Peyer's patch (tissue), 4 donors: Measurements from ENCODE around the gene EMP1. TPM values are rescaled to one million over a fixed set of nuclear protein-coding genes. Genes with fewer than 3 reads are reported as not detected.

ENCODE experiments used
- DNase-seq, 3 donors: peaks; one replicate each; pipeline ENCODE4 v3.0.0-alpha.2; 2017 to 2019
- H3K27ac ChIP-seq, 4 donors: fragments of 200-600 bp; sonication (generic); one replicate each; pipeline ENCODE4 v1.5.1; 2016 to 2019
- H3K27me3 ChIP-seq, 2 donors: fragments of 200-600 bp; sonication (generic); one replicate each; pipeline ENCODE4 v1.5.1; 2019
- H3K36me3 ChIP-seq, 3 donors: fragments of 200-600 bp; sonication (generic); one replicate each; pipeline ENCODE4 v1.5.1; 2016 to 2019
- H3K4me1 ChIP-seq, 4 donors: fragments of 200-600 bp; sonication (generic); one replicate each; pipeline ENCODE4 v1.5.1; 2016 to 2019
- H3K4me3 ChIP-seq, 4 donors: fragments of 200-600 bp; sonication (generic); 1 replicate in 3 of 4; 2 replicates in 1 of 4; pipeline ENCODE4 v1.5.1; 2016 to 2019; ENCODE audit warnings: mild to moderate bottlenecking in 1 of 4
- H3K9me3 ChIP-seq, 4 donors: fragments of 200-600 bp; sonication (generic); one replicate each; pipeline ENCODE4 v1.5.1; 2016 to 2019; ENCODE audit warnings: mild to moderate bottlenecking in 1 of 4
- CTCF ChIP-seq, 6 experiments: fragments of 450-650 bp in 4 of 6; fragments of 200-600 bp in 2 of 6; sonication (generic) in 1 of 6; IDR thresholded peaks; one replicate each; pipeline ENCODE4 v1.5.1; 2017 to 2019; ENCODE audit warnings: antibody characterized with exemption in 6 of 6, mild to moderate bottlenecking in 3 of 6, moderate library complexity in 1 of 6
- POLR2A ChIP-seq, 2 donors: fragments of 450-650 bp; IDR thresholded peaks; one replicate each; pipeline ENCODE4 v1.5.1; 2017; ENCODE audit warnings: antibody characterized with exemption in 2 of 2, mild to moderate bottlenecking in 2 of 2, moderate library complexity in 2 of 2
- total RNA-seq, 4 donors: library from RNA; depleted of rRNA; stranded (reverse); fragments of >200 nt; gene quantifications; one replicate each; pipeline ENCODE4 v1.1.0, GENCODE V29; 2016

EMP1 gene
- total RNA-seq, 4 donors from 2014 or later = 37.1 to 110 (median 87.3) TPM

GRCh38 chr12:13210236-13211190 is 14.0 kb downstream of the EMP1 start:
- DNase-seq = no peak
- Histone ChIP-seq H3K9me3 (no peaks in the 10 kb centered on the region), H3K36me3 (peaks cover 0 to 27% (median 0%) of the 10 kb centered on the region in 3 donors), H3K27me3 (no peaks in the 10 kb centered on the region), H3K27ac (no peak overlapping the region), H3K4me3 (no peak overlapping the region), H3K4me1 (peaks cover 0 to 43% (median 0%) of the 10 kb centered on the region in 4 donors)
- TF ChIP-seq CTCF (IDR thresholded peaks at IDR 0.05) (no peak), POLR2A (IDR thresholded peaks at IDR 0.05) (no peak)

- TF ChIP-seq CTCF (IDR thresholded peaks at IDR 0.05) (no peak), POLR2A (IDR thresholded peaks at IDR 0.05) (no peak)
- no peak for DNase-seq
- H3K27ac ChIP-seq = peak overlapping the region in 2 of 4 donors; percentile 4 to 10
Measured at GRCh38 chr12:13211191-13211858, 14.8 kb downstream of the EMP1 start.

GRCh38 chr12:13211859-13212664 is 15.5 kb downstream of the EMP1 start:
- DNase-seq = peak in 2 of 3 donors; percentile 59 to 87
- Histone ChIP-seq H3K9me3 (no peaks in the 10 kb centered on the region), H3K4me1 (peaks cover 0 to 35% (median 0%) of the 10 kb centered on the region in 4 donors)

More at GRCh38 chr12:13211191-13211858, 14.8 kb downstream of the EMP1 start:
- Histone ChIP-seq H3K4me3 (no peak overlapping the region), H3K36me3 (peaks cover 0 to 35% (median 0%) of the 10 kb centered on the region in 3 donors), H3K4me1 (peaks cover 0 to 35% (median 0%) of the 10 kb centered on the region in 4 donors), H3K27me3 (no peaks in the 10 kb centered on the region), H3K9me3 (no peaks in the 10 kb centered on the region)

GRCh38 chr12:13215056-13215455 is 18.5 kb downstream of the EMP1 start:
- peaks cover 0 to 53% (median 0%) of the 10 kb centered on the region in 3 donors for H3K36me3 ChIP-seq
- H3K27ac ChIP-seq = no peak overlapping the region
- TF ChIP-seq POLR2A (IDR thresholded peaks at IDR 0.05) (no peak), CTCF (IDR thresholded peaks at IDR 0.05) (no peak)
- peaks cover 0 to 15% (median 0%) of the 10 kb centered on the region in 4 donors for H3K4me1 ChIP-seq
- H3K4me3 ChIP-seq = no peak overlapping the region
- H3K27me3 ChIP-seq = no peaks in the 10 kb centered on the region
- H3K9me3 ChIP-seq = no peaks in the 10 kb centered on the region
- DNase-seq = no peak

More at GRCh38 chr12:13211859-13212664, 15.5 kb downstream of the EMP1 start:
- Histone ChIP-seq H3K27me3 (no peaks in the 10 kb centered on the region), H3K36me3 (peaks cover 0 to 42% (median 0%) of the 10 kb centered on the region in 3 donors), H3K27ac (peak overlapping the region in 2 of 4 donors; percentile 4 to 10), H3K4me3 (no peak overlapping the region)
- peak; percentile 47 to 90 (median 80) for TF ChIP-seq CTCF (IDR thresholded peaks at IDR 0.05)
- TF ChIP-seq POLR2A (IDR thresholded peaks at IDR 0.05) = no peak

GRCh38 chr12:13218641-13219040 is 22.1 kb downstream of the EMP1 start:
- no peak for DNase-seq

More at GRCh38 chr12:13218641-13219040, 22.1 kb downstream of the EMP1 start:
- H3K27me3 ChIP-seq = no peaks in the 10 kb centered on the region
- TF ChIP-seq POLR2A (IDR thresholded peaks at IDR 0.05) (no peak), CTCF (IDR thresholded peaks at IDR 0.05) (no peak)
- no peak overlapping the region for H3K27ac ChIP-seq
- H3K4me1 ChIP-seq = no peaks in the 10 kb centered on the region
- H3K36me3 ChIP-seq = peaks cover 0 to 45% (median 0%) of the 10 kb centered on the region in 3 donors
- no peaks in the 10 kb centered on the region for H3K9me3 ChIP-seq
- H3K4me3 ChIP-seq = no peak overlapping the region
